ENCODE measurements around the gene S1PR2.

- TF ChIP-seq CTCF (conservative IDR thresholded peaks at IDR 0.05): no peak
- TF ChIP-seq EZH2 (IDR thresholded peaks at IDR 0.05; ENCODE audit: low read depth): no peak
Observed at GRCh38 chr19:10266706-10267105, 35.6 kb upstream of the S1PR2 start.

Data from PC-9 (cell line).